ENCODE data around the gene AEN. TPM values are rescaled to one million over a fixed set of nuclear protein-coding genes. Genes with fewer than 3 reads are reported as not detected.
"Not testable (repeated sequence)": the region's sequence is repeated elsewhere in the genome, so short reads cannot be mapped to it uniquely, and the experiment has no call there.

The AEN gene
- total RNA-seq, 2 donors from 2014 or later = 47.1 to 81.4 TPM

DNA sequence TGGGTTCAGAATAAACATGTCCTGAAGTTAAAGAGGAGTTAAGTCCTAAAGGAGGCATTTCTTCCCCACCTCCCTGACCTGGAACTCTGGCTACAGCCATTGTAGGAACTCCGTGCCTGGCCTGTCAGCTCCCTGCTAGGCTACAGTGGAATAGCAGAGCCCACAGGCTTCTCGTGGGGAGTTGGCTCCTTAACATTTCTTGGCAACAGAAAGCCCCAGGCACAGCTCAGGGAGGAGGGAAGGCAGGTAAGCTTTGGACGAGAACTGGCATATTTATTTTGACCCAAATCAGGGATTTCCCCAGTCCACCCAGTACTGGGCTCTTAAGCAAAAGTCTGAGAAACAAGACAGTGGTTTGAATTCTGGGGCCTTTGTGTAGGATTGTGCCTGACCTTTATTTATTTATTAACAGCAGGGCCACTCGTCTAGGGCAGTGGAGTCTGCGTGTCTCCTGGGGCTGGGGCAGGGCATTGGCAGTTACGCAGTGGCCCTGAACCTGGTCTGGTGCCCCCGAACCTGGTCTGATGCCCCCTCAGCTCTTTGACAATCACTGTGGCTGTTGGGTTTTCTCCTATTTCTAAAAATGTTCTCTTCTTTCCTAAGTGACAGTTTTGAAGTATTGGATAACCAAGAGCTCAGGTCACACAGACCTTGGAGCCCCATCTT is 9.8 kb downstream of the AEN start:
- Mint-ChIP-seq H3K4me1 (ENCODE audit: low read depth in 2 of 2) (peaks cover 39 to 44% of the 10 kb centered on the region in 2 donors), H3K4me3 (no peak overlapping the region), H3K27me3 (no peaks in the 10 kb centered on the region), H3K36me3 (peaks cover 21% of the 10 kb centered on the region), H3K9me3 (no peaks in the 10 kb centered on the region), H3K27ac (peak overlapping the region; percentile 77 to 91)
- ATAC-seq = no peak
- no peak for DNase-seq (ENCODE audit: low spot score)

GRCh38 chr15:88631464-88632028 is 10.4 kb downstream of the AEN start:
- H3K4me1 Mint-ChIP-seq (ENCODE audit: low read depth in 2 of 2) = peaks cover 44 to 50% of the 10 kb centered on the region in 2 donors
- H3K27ac Mint-ChIP-seq = peak overlapping the region; percentile 77 to 91
- H3K36me3 Mint-ChIP-seq = peaks cover 21% of the 10 kb centered on the region
- ATAC-seq = no peak
- no peak overlapping the region for H3K4me3 Mint-ChIP-seq
- DNase-seq (ENCODE audit: low spot score) = no peak
- H3K27me3 Mint-ChIP-seq = no peaks in the 10 kb centered on the region
- no peaks in the 10 kb centered on the region for H3K9me3 Mint-ChIP-seq

DNA sequence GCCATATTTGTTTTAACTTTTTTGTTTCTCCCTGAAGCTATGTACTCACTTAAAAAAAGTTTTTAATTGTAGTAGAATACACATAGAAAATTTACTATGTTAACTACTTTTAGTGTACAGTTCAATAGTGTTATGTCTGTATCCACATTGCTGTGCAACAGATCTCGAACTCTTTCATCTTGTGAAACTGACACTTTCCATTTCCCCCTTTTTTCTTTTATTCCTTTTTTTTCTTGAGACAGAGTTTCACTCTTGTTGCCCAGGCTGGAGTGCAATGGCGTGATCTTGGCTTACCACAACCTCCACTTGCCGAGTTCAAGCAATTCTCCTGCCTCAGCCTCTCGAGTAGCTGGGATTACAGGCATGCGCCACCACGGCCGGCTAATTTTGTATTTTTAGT is 11.7 kb downstream of the AEN start:
- peaks cover 48 to 54% of the 10 kb centered on the region in 2 donors for H3K4me1 Mint-ChIP-seq (ENCODE audit: low read depth in 2 of 2)
- ATAC-seq; H3K4me3 Mint-ChIP-seq; H3K9me3 Mint-ChIP-seq; DNase-seq (ENCODE audit: low spot score); H3K27me3 Mint-ChIP-seq: not testable (repeated sequence)
- peaks cover 14% of the 10 kb centered on the region for H3K36me3 Mint-ChIP-seq
- peak overlapping the region; percentile 61 to 68 for H3K27ac Mint-ChIP-seq

GRCh38 chr15:88634449-88634848 is 13.3 kb downstream of the AEN start:
- ATAC-seq = no peak
- no peak overlapping the region for H3K4me3 Mint-ChIP-seq
- peaks cover 12% of the 10 kb centered on the region for H3K36me3 Mint-ChIP-seq
- no peaks in the 10 kb centered on the region for H3K27me3 Mint-ChIP-seq
- H3K27ac Mint-ChIP-seq = peak overlapping the region in 1 of 2 donors; percentile 95
- H3K4me1 Mint-ChIP-seq (ENCODE audit: low read depth in 2 of 2) = peaks cover 55 to 56% of the 10 kb centered on the region in 2 donors
- H3K9me3 Mint-ChIP-seq = no peaks in the 10 kb centered on the region
- no peak for DNase-seq (ENCODE audit: low spot score)

DNA sequence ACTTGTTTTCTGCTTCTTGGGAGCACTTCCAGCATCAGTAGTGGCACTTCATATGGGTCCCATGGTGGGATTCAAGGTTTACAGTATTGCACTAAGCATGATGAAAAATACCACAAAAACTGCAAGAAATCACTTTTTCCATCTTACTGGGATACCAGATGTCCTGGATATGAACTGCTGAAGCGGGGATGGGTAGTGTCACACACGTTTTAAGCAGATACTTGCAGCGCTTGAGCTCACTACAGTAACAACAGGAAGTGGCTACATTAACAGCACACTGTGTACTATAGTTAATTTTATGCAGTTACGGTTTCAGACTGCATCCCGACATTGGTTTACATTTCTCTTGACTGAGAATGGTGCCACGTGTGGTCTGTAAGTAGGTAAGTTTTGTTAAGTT is 14.2 kb downstream of the AEN start:
- DNase-seq (ENCODE audit: low spot score) (peak; percentile 57), ATAC-seq (peak in 1 of 2 donors; percentile 19)
- Mint-ChIP-seq H3K36me3 (peaks cover 7% of the 10 kb centered on the region), H3K27me3 (no peaks in the 10 kb centered on the region), H3K27ac (peak overlapping the region; percentile 90 to 95), H3K9me3 (no peaks in the 10 kb centered on the region), H3K4me1 (ENCODE audit: low read depth in 2 of 2) (peaks cover 57% of the 10 kb centered on the region in 2 donors), H3K4me3 (peak overlapping the region; percentile 93)

GRCh38 chr15:88636050-88636449 is 14.9 kb downstream of the AEN start:
- Mint-ChIP-seq H3K36me3 (peaks cover 7% of the 10 kb centered on the region), H3K4me3 (peak overlapping the region; percentile 93), H3K9me3 (no peaks in the 10 kb centered on the region), H3K27me3 (no peaks in the 10 kb centered on the region), H3K4me1 (ENCODE audit: low read depth in 2 of 2) (peaks cover 54 to 61% of the 10 kb centered on the region in 2 donors), H3K27ac (peak overlapping the region; percentile 90 to 95)
- DNase-seq (ENCODE audit: low spot score) (peak; percentile 35), ATAC-seq (no peak)

- Mint-ChIP-seq H3K27me3 (no peaks in the 10 kb centered on the region), H3K9me3 (no peaks in the 10 kb centered on the region), H3K36me3 (peaks cover 7% of the 10 kb centered on the region), H3K4me1 (ENCODE audit: low read depth in 2 of 2) (peaks cover 54 to 61% of the 10 kb centered on the region in 2 donors), H3K4me3 (peak overlapping the region; percentile 93), H3K27ac (peak overlapping the region; percentile 90 to 95)
- peak; percentile 28 for DNase-seq (ENCODE audit: low spot score)
- ATAC-seq = no peak
Observed at GRCh38 chr15:88636654-88637053, 15.5 kb downstream of the AEN start.

- Mint-ChIP-seq H3K4me1 (ENCODE audit: low read depth in 2 of 2) (peaks cover 59 to 66% of the 10 kb centered on the region in 2 donors), H3K27ac (peak overlapping the region; percentile 90 to 95), H3K36me3 (peaks cover 7% of the 10 kb centered on the region), H3K27me3 (no peaks in the 10 kb centered on the region), H3K4me3 (peak overlapping the region; percentile 93), H3K9me3 (no peaks in the 10 kb centered on the region)
- ATAC-seq (no peak), DNase-seq (ENCODE audit: low spot score) (no peak)
Observed at GRCh38 chr15:88637436-88637835, 16.3 kb downstream of the AEN start.

DNA sequence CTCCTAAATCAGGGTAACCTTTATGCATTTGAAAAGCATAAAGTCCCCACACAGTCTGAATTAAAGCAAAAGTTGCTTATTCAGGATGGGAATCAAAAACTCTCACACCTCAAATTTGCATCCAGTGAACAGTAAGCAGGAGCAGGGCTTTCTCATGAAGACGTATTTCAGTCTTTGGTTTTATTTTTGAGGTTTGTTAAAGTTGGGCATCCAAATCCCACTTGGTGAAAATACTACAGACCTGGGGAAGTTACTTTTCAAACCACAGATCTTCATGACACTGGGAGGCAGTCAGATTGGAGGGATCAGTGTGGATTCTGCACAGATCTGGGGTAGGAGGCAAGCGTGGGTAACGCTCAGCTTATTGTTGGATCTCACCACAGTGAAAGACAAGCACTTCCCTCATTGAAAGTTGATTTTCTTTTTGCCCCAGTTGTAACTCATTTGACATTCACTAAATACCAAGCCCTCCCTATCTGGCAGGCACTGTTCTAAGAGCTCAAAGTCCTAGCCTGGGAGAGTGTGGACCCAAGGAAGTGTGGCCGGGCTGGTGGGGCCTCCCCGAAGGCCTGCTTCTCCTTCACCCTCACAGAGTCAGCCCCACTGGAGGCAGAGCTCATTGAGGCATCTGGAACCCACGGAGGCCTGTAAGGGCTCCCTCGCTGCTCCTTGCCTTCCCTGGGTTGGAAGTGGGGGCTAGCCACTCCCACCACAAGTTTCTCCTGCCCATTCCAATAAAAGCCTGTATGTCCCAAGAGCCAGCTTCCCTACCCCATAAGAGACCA is 16.9 kb downstream of the AEN start:
- Mint-ChIP-seq H3K9me3 (no peaks in the 10 kb centered on the region), H3K27ac (peak overlapping the region; percentile 90 to 95), H3K4me3 (peak overlapping the region; percentile 93), H3K27me3 (no peaks in the 10 kb centered on the region), H3K4me1 (ENCODE audit: low read depth in 2 of 2) (peaks cover 62 to 66% of the 10 kb centered on the region in 2 donors), H3K36me3 (peaks cover 4% of the 10 kb centered on the region)
- no peak for DNase-seq (ENCODE audit: low spot score)
- no peak for ATAC-seq

DNA sequence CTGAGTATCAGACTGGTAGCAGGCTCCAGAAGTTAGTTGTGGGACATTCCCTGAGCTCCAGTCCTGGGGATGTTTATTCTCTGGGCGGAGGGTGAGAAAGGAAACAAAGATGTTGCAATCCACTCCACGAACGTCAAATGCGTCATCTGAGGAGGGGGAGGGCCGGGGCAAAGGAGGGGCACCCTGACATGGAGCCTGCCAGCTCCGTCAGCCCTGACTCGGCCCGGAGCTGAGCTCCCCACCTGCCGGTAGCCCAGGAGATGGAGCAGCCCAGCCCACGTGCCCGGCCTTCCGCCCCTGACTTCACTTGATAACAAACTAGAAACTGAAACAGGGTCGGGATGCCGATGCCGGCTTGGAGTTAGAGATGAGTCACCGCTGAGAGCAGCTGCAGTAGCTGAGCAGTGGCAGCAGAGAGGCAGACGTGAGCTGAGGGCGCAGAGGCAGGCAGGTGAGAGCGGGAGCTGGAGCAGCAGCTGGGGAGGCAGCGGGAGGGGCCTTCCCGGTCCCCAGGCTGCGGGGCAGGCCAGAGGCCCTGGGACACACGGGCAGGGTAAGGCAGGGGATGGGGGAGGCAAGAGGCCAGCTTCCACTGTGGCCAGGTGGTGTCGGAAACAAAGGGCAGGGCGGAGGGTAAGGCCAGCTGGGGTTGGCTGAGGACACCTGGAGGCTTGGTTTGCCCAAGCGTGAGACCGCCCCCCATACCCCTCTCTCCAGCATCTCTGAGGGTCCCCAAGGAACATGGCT is 17.7 kb downstream of the AEN start, which contains the start of gene ISG20:
Gene ISG20 (plus strand): TSS at position 391 of the 747 bp plus-strand sequence. CDS start 351 bp downstream, at position 742.
- Mint-ChIP-seq H3K27me3 (no peaks in the 10 kb centered on the region), H3K9me3 (no peaks in the 10 kb centered on the region), H3K36me3 (no peaks in the 10 kb centered on the region), H3K4me1 (ENCODE audit: low read depth in 2 of 2) (peaks cover 63 to 66% of the 10 kb centered on the region in 2 donors), H3K27ac (peak within 1 kb of the TSS; percentile 90 to 95), H3K4me3 (peak within 1 kb of the TSS; percentile 93)
- peak; percentile 96 for DNase-seq (ENCODE audit: low spot score)
- ATAC-seq = peak; percentile 93 to 94

GRCh38 chr15:88641959-88642452 is 20.9 kb downstream of the AEN start:
- no peak for ATAC-seq
- H3K4me3 Mint-ChIP-seq = peak overlapping the region; percentile 13
- H3K27ac Mint-ChIP-seq = peak overlapping the region; percentile 51 to 67
- H3K27me3 Mint-ChIP-seq = no peaks in the 10 kb centered on the region
- peaks cover 54 to 57% of the 10 kb centered on the region in 2 donors for H3K4me1 Mint-ChIP-seq (ENCODE audit: low read depth in 2 of 2)
- DNase-seq (ENCODE audit: low spot score) = no peak
- H3K9me3 Mint-ChIP-seq = no peaks in the 10 kb centered on the region
- peaks cover 5% of the 10 kb centered on the region for H3K36me3 Mint-ChIP-seq

- H3K27me3 Mint-ChIP-seq; H3K9me3 Mint-ChIP-seq; H3K36me3 Mint-ChIP-seq; DNase-seq (ENCODE audit: low spot score); ATAC-seq: not testable (repeated sequence)
- Mint-ChIP-seq H3K27ac (peak overlapping the region; percentile 51 to 67), H3K4me1 (ENCODE audit: low read depth in 2 of 2) (peaks cover 51 to 54% of the 10 kb centered on the region in 2 donors), H3K4me3 (peak overlapping the region; percentile 13)
Observed at GRCh38 chr15:88642514-88642913, 21.4 kb downstream of the AEN start.

GRCh38 chr15:88644741-88645140 is 23.6 kb downstream of the AEN start:
- no peak for DNase-seq (ENCODE audit: low spot score)
- Mint-ChIP-seq H3K9me3 (no peaks in the 10 kb centered on the region), H3K27ac (no peak overlapping the region), H3K27me3 (no peaks in the 10 kb centered on the region), H3K36me3 (peaks cover 5% of the 10 kb centered on the region), H3K4me3 (no peak overlapping the region), H3K4me1 (ENCODE audit: low read depth in 2 of 2) (peaks cover 50% of the 10 kb centered on the region in 2 donors)
- ATAC-seq = no peak

Data from natural killer cell treated with Interleukin-12 subunit alpha and Interleukin-12 subunit beta and Interleukin-15 and Interleukin-18, amount 100 ng/mL, for 72 hours (primary cell).